GM19452 (cell line): ENCODE data around the gene NLRC5.
"Not testable (repeated sequence)": the region's sequence is repeated elsewhere in the genome, so short reads cannot be mapped to it uniquely, and the experiment has no call there.

Experiments used
- ATAC-seq: cut with Tn5 transposase; IDR thresholded peaks from one replicate; pipeline ENCODE4 v1.9.1; 2021; ENCODE audit not compliant: unreplicated experiment

NLRC5 gene

GRCh38 chr16:57069053-57069452 lies 79.7 kb downstream of the NLRC5 start:
- ATAC-seq: no peak

- ATAC-seq: no peak
Observed at GRCh38 chr16:57069635-57070370, 80.4 kb downstream of the NLRC5 start.

- no peak for ATAC-seq
Observed at GRCh38 chr16:57070424-57070823, 81.1 kb downstream of the NLRC5 start.

- not testable (repeated sequence) for ATAC-seq
Observed at GRCh38 chr16:57071081-57071732, 81.8 kb downstream of the NLRC5 start.

- ATAC-seq: no peak
Observed at GRCh38 chr16:57071831-57072582, 82.7 kb downstream of the NLRC5 start.

GRCh38 chr16:57072616-57073275 lies 83.4 kb downstream of the NLRC5 start:
- ATAC-seq: no peak

- no peak for ATAC-seq
Observed at GRCh38 chr16:57077714-57078113, 88.4 kb downstream of the NLRC5 start.

GRCh38 chr16:57081744-57082143 lies 92.4 kb downstream of the NLRC5 start:
- no peak for ATAC-seq

GRCh38 chr16:57082664-57083063 lies 93.3 kb downstream of the NLRC5 start:
- ATAC-seq: no peak

- ATAC-seq: no peak
Observed at GRCh38 chr16:57083485-57084126, 94.2 kb downstream of the NLRC5 start.

GRCh38 chr16:57084257-57084770 lies 95.0 kb downstream of the NLRC5 start:
- ATAC-seq: no peak

- ATAC-seq: no peak
Observed at GRCh38 chr16:57084996-57085395, 95.6 kb downstream of the NLRC5 start.

GRCh38 chr16:57087003-57087402 lies 97.6 kb downstream of the NLRC5 start:
- no peak for ATAC-seq

GRCh38 chr16:57089406-57089805 lies 100.0 kb downstream of the NLRC5 start:
- ATAC-seq: no peak

GRCh38 chr16:57091200-57091974 lies 102.0 kb downstream of the NLRC5 start:
- ATAC-seq: no peak

GRCh38 chr16:57091975-57092785 lies 102.8 kb downstream of the NLRC5 start, which contains the start of gene CPNE2:
TSS of gene CPNE2 (plus strand) at chr16:57092583. CDS start at chr16:57110743, 18,160 bp downstream.
- no peak for ATAC-seq

- no peak for ATAC-seq
Observed at GRCh38 chr16:57092786-57093411, 103.5 kb downstream of the NLRC5 start.
